PFSK-1 (cell line): Measurements from ENCODE around the gene EPN1.

Experiments
- FOXP2 ChIP-seq: optimal IDR thresholded peaks from 2 replicates; pipeline ENCODE3; 2011; ENCODE audit warnings: borderline replicate concordance, control low read depth, inconsistent platforms; ENCODE audit not compliant: insufficient read depth; ENCODE audit errors: extremely low read length, extremely low read depth
- POLR2AphosphoS5 ChIP-seq: IDR thresholded peaks from 2 replicates; pipeline ENCODE4 v1.6.1; 2012; ENCODE audit warnings: low read depth, mild to moderate bottlenecking, control low read depth, low read length, moderate library complexity
- REST ChIP-seq, 2 experiments: IDR thresholded peaks; 2 replicates each; pipeline versions ENCODE4 v1.6.1 to v1.8.0; 2011 to 2012; ENCODE audit warnings: low read depth in 2 of 2, low read length in 2 of 2, control low read depth in 1 of 2, inconsistent platforms in 1 of 2, mild to moderate bottlenecking in 1 of 2, moderate library complexity in 1 of 2; ENCODE audit not compliant: insufficient read depth in 1 of 2
- SIN3A ChIP-seq: IDR thresholded peaks from 2 replicates; pipeline ENCODE4 v1.6.1; 2012; ENCODE audit warnings: mild to moderate bottlenecking, low read length, moderate library complexity, borderline replicate concordance; ENCODE audit not compliant: insufficient read depth
- TAF1 ChIP-seq: IDR thresholded peaks from 2 replicates; pipeline ENCODE4 v1.6.1; 2012; ENCODE audit warnings: low read length, control low read depth, borderline replicate concordance; ENCODE audit not compliant: insufficient read depth

Gene EPN1

DNA sequence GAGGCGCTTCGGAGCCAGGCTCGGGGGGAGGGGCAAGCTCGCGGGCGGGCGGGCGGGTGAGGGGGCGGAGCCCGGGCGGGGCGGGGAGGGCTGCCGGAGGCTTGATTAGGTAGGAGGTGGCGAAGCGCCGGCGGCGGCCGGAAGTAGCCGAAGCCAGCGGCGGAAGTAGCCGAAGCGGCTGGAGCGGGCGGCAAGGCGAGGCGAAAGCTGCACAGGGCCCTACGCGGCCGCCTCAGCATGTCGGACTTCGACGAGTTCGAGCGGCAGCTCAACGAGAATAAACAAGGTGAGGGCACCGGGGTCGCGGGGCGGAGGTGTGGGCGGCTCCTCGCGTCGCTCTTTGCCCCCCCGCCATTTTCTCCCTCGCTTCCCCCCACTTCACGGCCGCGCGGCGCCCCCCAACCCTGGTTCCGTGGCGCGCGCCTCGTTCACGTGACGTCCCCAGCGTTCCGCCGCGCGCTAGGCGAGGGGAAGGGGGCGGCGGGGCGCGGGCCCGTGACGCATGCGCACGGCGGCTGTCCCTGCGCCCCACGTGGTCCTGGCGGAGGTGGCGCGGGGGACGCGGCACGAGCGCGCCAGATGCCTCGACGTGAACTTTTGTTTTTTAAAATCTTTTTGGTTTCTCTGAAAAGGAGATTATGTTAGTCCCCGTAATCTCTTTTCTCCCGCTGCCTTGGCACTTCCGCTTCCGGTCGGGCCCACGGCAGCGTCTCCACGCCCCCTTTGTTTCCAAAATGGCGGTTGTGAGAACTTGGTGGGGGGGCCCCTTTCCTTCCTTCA is 20.0 kb upstream of the EPN1 start, which contains the start of gene U2AF2:
Gene U2AF2, plus strand, starts transcription at position 168 of the 780 bp plus-strand sequence. Its CDS starts 70 bp downstream, at position 238.
- TF ChIP-seq POLR2AphosphoS5 (peak; percentile 85), SIN3A (no peak; the same call in 1 of the 2 replicates), REST (IDR thresholded peaks at IDR 0.05; ENCODE audit: insufficient read depth in 1 of 2, low read depth in 2 of 2, low read length in 2 of 2) (0 out of 4 replicates have a peak, but pooled peaks of 1 of the 2 experiments have one; percentile 24), FOXP2 (no peak), TAF1 (peak; percentile 67)

- TF ChIP-seq FOXP2, result no peak
- TF ChIP-seq POLR2AphosphoS5, result no peak
- no peak for TF ChIP-seq TAF1
- no peak for TF ChIP-seq REST (IDR thresholded peaks at IDR 0.05; ENCODE audit: insufficient read depth in 1 of 2, low read depth in 2 of 2, low read length in 2 of 2)
- TF ChIP-seq SIN3A, result no peak
Measured at GRCh38 chr19:55655648-55656040, 19.4 kb upstream of the EPN1 start.

GRCh38 chr19:55656552-55656951 is 18.5 kb upstream of the EPN1 start:
- TF ChIP-seq TAF1 (no peak), POLR2AphosphoS5 (no peak), SIN3A (no peak), REST (IDR thresholded peaks at IDR 0.05; ENCODE audit: insufficient read depth in 1 of 2, low read depth in 2 of 2, low read length in 2 of 2) (no peak), FOXP2 (no peak)

DNA sequence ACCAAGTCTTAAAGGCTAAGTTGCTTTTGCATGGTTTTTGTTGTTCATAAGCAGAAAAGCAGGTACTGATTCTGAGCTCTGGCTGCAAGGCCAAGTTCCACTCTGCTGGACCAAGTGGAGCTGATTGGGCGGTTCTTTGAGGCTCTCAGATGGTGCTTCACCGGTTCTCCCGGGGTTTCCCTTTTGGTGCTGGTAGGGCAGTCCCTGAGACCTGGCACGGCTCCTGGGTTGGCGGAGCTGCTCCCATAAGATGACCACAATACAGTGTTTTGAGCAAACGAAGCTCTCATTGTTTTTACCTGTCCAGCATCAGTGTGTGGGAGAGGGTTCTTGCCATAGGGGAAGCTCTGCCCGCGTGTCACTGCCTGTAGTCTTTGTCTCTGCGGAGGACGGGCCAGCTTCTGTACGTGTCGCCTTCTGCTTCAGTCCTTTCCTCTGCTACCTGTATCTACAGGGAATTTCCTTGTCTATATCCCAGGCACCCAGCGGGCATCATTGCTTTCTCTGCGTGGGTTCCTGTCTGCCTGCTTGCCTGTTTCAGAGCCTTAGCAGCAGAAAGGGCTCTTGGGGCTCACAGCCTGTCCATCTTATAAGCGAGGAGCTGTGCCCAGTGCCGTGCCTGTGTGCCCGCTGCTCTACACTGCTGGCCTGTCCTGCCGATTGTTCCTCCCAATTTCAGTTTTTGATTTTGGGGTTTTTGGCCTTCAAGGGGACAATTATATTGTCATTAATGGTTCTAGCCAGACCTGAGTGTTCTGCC is 17.9 kb upstream of the EPN1 start:
- no peak for TF ChIP-seq TAF1
- TF ChIP-seq POLR2AphosphoS5, result no peak
- TF ChIP-seq REST (IDR thresholded peaks at IDR 0.05; ENCODE audit: insufficient read depth in 1 of 2, low read depth in 2 of 2, low read length in 2 of 2), result no peak
- no peak for TF ChIP-seq FOXP2
- TF ChIP-seq SIN3A, result no peak
